GM12892 (cell line): Measurements from ENCODE around the gene LAG3.

Source experiments
- DNase-seq: peaks from one replicate; pipeline ENCODE4 v3.0.0; 2011; ENCODE audit not compliant: insufficient read length
- FAIRE-seq: peaks from 2 replicates; lab custom pipeline; 2011; peaks lifted over from hg19 to GRCh38; lab: Jason Lieb, UNC
- POLR2A ChIP-seq: IDR thresholded peaks from 2 replicates; pipeline ENCODE4 v1.6.1; 2011; ENCODE audit warnings: low read depth, low read length, control low read depth
- POLR2AphosphoS5 ChIP-seq: IDR thresholded peaks from 2 replicates; pipeline ENCODE4 v1.6.1; 2011; ENCODE audit warnings: low read depth, low read length, control low read depth
- TAF1 ChIP-seq: IDR thresholded peaks from 2 replicates; pipeline ENCODE4 v1.6.1; 2011; ENCODE audit warnings: low read depth, mild to moderate bottlenecking, control low read depth, low read length, borderline replicate concordance

The LAG3 gene

GRCh38 chr12:6807170-6807569 lies 34.9 kb downstream of the LAG3 start:
- TF ChIP-seq TAF1 (no peak), POLR2A (no peak), POLR2AphosphoS5 (no peak)
- FAIRE-seq: no peak

DNA sequence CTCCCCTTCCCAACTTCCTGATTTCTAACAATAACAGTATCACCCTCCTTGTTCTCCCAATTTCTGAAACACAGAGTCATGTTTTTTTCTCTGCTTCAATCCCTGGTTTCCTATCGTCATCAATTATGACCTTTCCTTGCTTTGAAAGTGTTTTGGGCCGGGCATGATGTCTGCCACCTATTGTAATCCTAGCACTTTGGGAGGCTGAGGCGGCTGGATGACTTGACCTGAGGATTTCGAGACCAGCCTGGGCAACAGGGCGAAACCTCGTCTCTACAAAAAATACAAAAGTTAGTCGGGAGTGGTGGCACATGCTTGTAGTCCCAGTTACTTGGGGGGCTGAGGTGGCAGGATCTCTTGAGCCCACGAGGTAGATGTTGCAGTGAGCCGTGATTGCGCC lies 36.7 kb downstream of the LAG3 start:
- DNase-seq (no peak), FAIRE-seq (no peak)
- TF ChIP-seq TAF1 (no peak), POLR2AphosphoS5 (no peak), POLR2A (no peak)

More at GRCh38 chr12:6807170-6807569, 34.9 kb downstream of the LAG3 start:
- no peak for DNase-seq

- TF ChIP-seq TAF1 (no peak), POLR2A (no peak), POLR2AphosphoS5 (no peak)
- FAIRE-seq (no peak), DNase-seq (no peak)
Observed at GRCh38 chr12:6810758-6811157, 38.4 kb downstream of the LAG3 start.

GRCh38 chr12:6813363-6813762 lies 41.0 kb downstream of the LAG3 start:
- FAIRE-seq (no peak), DNase-seq (no peak)
- TF ChIP-seq POLR2AphosphoS5: no peak
- TF ChIP-seq TAF1: no peak
- no peak for TF ChIP-seq POLR2A

DNA sequence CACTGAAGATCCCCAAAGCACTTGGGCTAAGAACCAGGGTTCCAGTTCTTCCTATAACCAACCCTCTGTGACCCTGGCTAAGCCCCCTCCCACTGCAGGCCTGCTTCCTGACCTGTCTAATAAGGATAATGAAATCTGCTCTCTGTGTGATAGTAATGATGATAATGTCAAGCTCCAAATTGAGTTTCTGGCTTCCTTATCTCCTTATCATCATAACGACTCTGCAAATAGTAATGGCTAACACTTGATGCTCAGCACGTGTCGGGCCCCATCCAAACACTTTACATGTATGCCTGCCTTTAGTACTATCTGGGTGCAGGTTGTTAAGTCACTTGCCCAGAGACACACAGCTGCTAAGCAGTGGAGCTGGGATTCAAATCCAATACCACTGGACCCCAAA lies 44.3 kb downstream of the LAG3 start:
- FAIRE-seq (no peak), DNase-seq (no peak)
- no peak for TF ChIP-seq POLR2AphosphoS5
- no peak for TF ChIP-seq TAF1
- no peak for TF ChIP-seq POLR2A

DNA sequence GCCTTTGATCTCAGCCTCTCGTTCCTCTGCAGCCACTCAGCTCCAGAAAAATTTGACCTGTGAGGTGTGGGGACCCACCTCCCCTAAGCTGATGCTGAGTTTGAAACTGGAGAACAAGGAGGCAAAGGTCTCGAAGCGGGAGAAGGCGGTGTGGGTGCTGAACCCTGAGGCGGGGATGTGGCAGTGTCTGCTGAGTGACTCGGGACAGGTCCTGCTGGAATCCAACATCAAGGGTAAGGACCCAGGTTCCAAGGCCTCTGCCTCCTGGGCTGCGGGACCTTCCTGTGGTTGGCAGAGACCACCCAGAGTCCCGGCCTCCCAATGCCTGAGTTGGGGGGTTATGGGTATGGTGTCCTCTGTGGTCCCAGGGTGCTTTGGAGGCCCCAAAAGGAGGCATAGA lies 44.8 kb downstream of the LAG3 start:
- TF ChIP-seq POLR2A: no peak
- no peak for FAIRE-seq
- no peak for DNase-seq

DNA sequence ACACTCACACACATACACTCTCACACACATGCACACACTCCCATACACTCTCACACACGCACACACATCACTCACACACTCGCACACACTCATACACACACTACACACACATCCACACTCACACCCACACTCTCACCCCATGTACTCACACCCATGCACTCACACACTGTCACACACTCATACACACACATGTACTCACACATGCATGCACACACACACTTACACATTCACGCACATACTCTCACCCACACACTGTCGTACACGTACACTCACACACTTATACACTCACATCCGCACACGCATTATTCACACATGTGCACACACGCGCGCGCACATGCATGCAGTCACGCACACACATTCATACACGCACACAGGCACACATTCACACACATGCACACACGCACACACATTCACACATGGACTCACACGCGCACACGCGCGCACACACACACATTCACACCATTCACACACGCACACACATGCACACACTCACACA lies 45.4 kb downstream of the LAG3 start:
- FAIRE-seq (no peak), DNase-seq (no peak)
- no peak for TF ChIP-seq POLR2AphosphoS5
- TF ChIP-seq TAF1: no peak
- TF ChIP-seq POLR2A: no peak

- TF ChIP-seq TAF1: no peak
- TF ChIP-seq POLR2AphosphoS5: no peak
- no peak for TF ChIP-seq POLR2A
- FAIRE-seq: no peak
- DNase-seq: no peak
Observed at GRCh38 chr12:6818222-6818621, 45.9 kb downstream of the LAG3 start.

DNA sequence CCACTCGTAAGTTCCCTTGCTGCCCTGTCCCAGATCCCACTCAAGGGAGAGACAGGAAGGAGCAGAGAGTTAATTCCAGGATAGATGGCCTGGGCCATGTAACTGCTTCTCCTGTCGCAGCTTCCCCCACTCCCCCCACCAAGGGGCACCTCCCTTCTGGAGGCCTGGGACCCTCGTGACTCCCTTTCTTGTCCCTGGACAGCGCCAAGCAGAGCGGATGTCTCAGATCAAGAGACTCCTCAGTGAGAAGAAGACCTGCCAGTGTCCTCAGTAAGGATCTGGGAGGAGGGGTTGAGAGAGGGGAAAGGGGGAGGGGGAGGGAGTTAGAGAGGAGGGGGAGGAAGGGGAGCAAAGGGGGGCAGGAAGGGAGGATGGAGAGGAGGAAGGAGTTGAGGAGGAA lies 46.3 kb downstream of the LAG3 start:
- FAIRE-seq (no peak), DNase-seq (no peak)
- TF ChIP-seq POLR2A (no peak), TAF1 (no peak), POLR2AphosphoS5 (no peak)

GRCh38 chr12:6819106-6820030 lies 47.0 kb downstream of the LAG3 start:
- no peak for DNase-seq
- no peak for FAIRE-seq
- TF ChIP-seq TAF1: no peak
- no peak for TF ChIP-seq POLR2AphosphoS5
- no peak for TF ChIP-seq POLR2A

GRCh38 chr12:6820166-6820565 lies 47.8 kb downstream of the LAG3 start:
- DNase-seq: no peak
- FAIRE-seq: no peak

More at GRCh38 chr12:6820166-6820565, 47.8 kb downstream of the LAG3 start:
- no peak for TF ChIP-seq POLR2AphosphoS5
